ENCODE results near the gene ANO2. TPM values are rescaled to one million over a fixed set of nuclear protein-coding genes. Genes with fewer than 3 reads are reported as not detected.

ANO2 gene
- total and polyA plus RNA-seq, 2 donors (not counting 3 experiments of a cell fraction or from before 2014, with no cell fraction given): 15.4 to 65.0 TPM

DNA sequence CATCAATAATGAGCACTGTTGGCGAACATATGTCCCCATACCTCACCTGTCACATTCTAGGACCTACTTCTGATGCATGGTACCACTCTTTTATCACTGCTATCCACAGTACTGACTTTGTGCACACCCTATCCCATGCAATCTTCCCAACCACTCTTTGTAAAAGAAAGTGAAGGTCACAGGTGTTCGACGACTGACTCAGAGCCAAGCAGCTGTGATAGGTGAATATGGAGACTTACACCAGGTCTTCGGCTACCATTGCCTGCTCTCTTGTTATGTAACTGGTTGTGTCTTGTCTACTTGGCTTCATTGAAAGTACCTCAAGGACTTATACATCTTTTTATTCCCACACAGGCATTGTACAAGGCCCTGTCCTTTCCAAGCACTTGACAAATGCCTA, 169.0 kb downstream of the ANO2 start:
- Histone ChIP-seq H3K4me2 (ENCODE audit: insufficient read depth, low read length) (no peak overlapping the region), H3K4me1 (ENCODE audit: control insufficient read depth, extremely low read depth, insufficient read depth, low read length) (peaks cover 5% of the 10 kb centered on the region), H3K27me3 (ENCODE audit: control insufficient read depth in 2 of 2, insufficient read depth in 2 of 2, low read length in 2 of 2) (no peaks in the 10 kb centered on the region), H3K9me3 (replicated peaks; ENCODE audit: control insufficient read depth, insufficient read depth, low read length) (no peaks in the 10 kb centered on the region), H3K79me2 (ENCODE audit: control insufficient read depth, insufficient read depth, low read length) (no peaks in the 10 kb centered on the region), H3K27ac (ENCODE audit: insufficient read depth, low read depth, low read length) (no peak overlapping the region), H3K4me3 (replicated peaks in 1 of 3; ENCODE audit: insufficient read depth in 1 of 3, low read depth in 1 of 3, low read length in 3 of 3) (no peak overlapping the region), H3K9ac (replicated peaks; ENCODE audit: extremely low read depth, insufficient read depth, low read length) (no peak overlapping the region), H2AFZ (ENCODE audit: low read depth, low read length) (no peak overlapping the region), H3K36me3 (ENCODE audit: control insufficient read depth in 2 of 2, extremely low read depth in 1 of 2, insufficient read depth in 2 of 2, low read length in 2 of 2) (peaks cover 0 to 7% of the 10 kb centered on the region in 2 experiments), H4K20me1 (replicated peaks; ENCODE audit: control insufficient read depth, extremely low read depth, insufficient read depth, low read length) (peaks cover 3% of the 10 kb centered on the region), H3K9me1 (replicated peaks; ENCODE audit: control insufficient read depth, extremely low read depth, insufficient read depth, low read length) (no peaks in the 10 kb centered on the region)
- FAIRE-seq (no peak), DNase-seq (ENCODE audit: low read depth, low spot score) (no peak)
- intact Hi-C loops (cut with micrococcal nuclease) (no loop called here), dilution Hi-C loops (cut with MboI; ENCODE audit: extremely low pct_ligation_motif_present, low sequenced_read_pairs) (no loop called here)
- POLR2A ChIA-PET: no interaction called here
- BruUV-seq (replicated peaks): no TSS peak
- TF ChIP-seq JUN (IDR thresholded peaks at IDR 0.05; ENCODE audit: borderline replicate concordance, insufficient read depth, insufficient read length, low read depth): no peak
- TF ChIP-seq FOS (IDR thresholded peaks at IDR 0.05; ENCODE audit: borderline replicate concordance, insufficient read depth, low read length): no peak
- no peak for TF ChIP-seq POLR2AphosphoS5 (IDR thresholded peaks at IDR 0.05; ENCODE audit: insufficient read depth, low read depth, low read length)
- TF ChIP-seq GATA2 (IDR thresholded peaks at IDR 0.05; ENCODE audit: insufficient read depth, insufficient read length, low read depth, low read length): no peak
- no peak for TF ChIP-seq POLR2A (IDR thresholded peaks at IDR 0.05; ENCODE audit: low read depth, low read length)
- CTCF ChIA-PET: interaction anchor here (0.7 kb wide), 1 partner anchor 31 kb away, joined by 4 read pairs; no protein-coding TSS in a partner anchor

DNA sequence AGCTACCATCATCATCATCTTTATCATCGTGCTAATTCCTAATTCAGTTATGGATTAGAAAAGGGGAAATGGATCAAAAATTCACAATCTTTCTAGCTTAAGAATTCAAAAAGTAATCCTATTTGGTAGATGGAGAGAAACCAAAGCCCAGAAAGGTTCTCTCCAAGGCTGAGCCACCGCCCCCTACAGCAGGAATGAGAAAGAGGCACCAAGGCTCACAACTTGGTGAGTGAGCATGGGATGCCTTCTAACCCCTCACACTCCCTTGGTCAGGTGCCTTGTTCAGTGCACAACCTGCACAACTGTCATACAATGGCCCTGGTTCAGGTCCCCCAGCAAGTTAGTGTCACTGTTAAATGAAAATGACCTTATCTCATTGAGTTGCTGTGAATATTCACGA, 171.5 kb downstream of the ANO2 start:
- DNase-seq (ENCODE audit: low read depth, low spot score): no peak
- Histone ChIP-seq H3K4me1 (ENCODE audit: control insufficient read depth, extremely low read depth, insufficient read depth, low read length) (no peaks in the 10 kb centered on the region), H3K9me1 (replicated peaks; ENCODE audit: control insufficient read depth, extremely low read depth, insufficient read depth, low read length) (no peaks in the 10 kb centered on the region), H3K9ac (replicated peaks; ENCODE audit: extremely low read depth, insufficient read depth, low read length) (no peak overlapping the region), H3K4me3 (replicated peaks in 1 of 3; ENCODE audit: insufficient read depth in 1 of 3, low read depth in 1 of 3, low read length in 3 of 3) (no peak overlapping the region), H2AFZ (ENCODE audit: low read depth, low read length) (no peak overlapping the region), H4K20me1 (replicated peaks; ENCODE audit: control insufficient read depth, extremely low read depth, insufficient read depth, low read length) (peaks cover 3% of the 10 kb centered on the region), H3K27me3 (ENCODE audit: control insufficient read depth in 2 of 2, insufficient read depth in 2 of 2, low read length in 2 of 2) (no peaks in the 10 kb centered on the region), H3K4me2 (ENCODE audit: insufficient read depth, low read length) (no peak overlapping the region), H3K27ac (ENCODE audit: insufficient read depth, low read depth, low read length) (no peak overlapping the region), H3K9me3 (replicated peaks; ENCODE audit: control insufficient read depth, insufficient read depth, low read length) (no peaks in the 10 kb centered on the region), H3K36me3 (ENCODE audit: control insufficient read depth in 2 of 2, extremely low read depth in 1 of 2, insufficient read depth in 2 of 2, low read length in 2 of 2) (peaks cover 0 to 7% of the 10 kb centered on the region in 2 experiments), H3K79me2 (ENCODE audit: control insufficient read depth, insufficient read depth, low read length) (no peaks in the 10 kb centered on the region)
- no peak for FAIRE-seq
- dilution Hi-C loops (cut with MboI; ENCODE audit: extremely low pct_ligation_motif_present, low sequenced_read_pairs): no loop called here
- no TSS peak for BruUV-seq (replicated peaks)
- ChIA-PET CTCF (no interaction called here), POLR2A (no interaction called here)
- no peak for TF ChIP-seq POLR2A (IDR thresholded peaks at IDR 0.05; ENCODE audit: low read depth, low read length)
- TF ChIP-seq JUN (IDR thresholded peaks at IDR 0.05; ENCODE audit: borderline replicate concordance, insufficient read depth, insufficient read length, low read depth): no peak
- TF ChIP-seq MYC (IDR thresholded peaks at IDR 0.05; ENCODE audit: low read depth, low read length): no peak
- TF ChIP-seq, protein P1, sequence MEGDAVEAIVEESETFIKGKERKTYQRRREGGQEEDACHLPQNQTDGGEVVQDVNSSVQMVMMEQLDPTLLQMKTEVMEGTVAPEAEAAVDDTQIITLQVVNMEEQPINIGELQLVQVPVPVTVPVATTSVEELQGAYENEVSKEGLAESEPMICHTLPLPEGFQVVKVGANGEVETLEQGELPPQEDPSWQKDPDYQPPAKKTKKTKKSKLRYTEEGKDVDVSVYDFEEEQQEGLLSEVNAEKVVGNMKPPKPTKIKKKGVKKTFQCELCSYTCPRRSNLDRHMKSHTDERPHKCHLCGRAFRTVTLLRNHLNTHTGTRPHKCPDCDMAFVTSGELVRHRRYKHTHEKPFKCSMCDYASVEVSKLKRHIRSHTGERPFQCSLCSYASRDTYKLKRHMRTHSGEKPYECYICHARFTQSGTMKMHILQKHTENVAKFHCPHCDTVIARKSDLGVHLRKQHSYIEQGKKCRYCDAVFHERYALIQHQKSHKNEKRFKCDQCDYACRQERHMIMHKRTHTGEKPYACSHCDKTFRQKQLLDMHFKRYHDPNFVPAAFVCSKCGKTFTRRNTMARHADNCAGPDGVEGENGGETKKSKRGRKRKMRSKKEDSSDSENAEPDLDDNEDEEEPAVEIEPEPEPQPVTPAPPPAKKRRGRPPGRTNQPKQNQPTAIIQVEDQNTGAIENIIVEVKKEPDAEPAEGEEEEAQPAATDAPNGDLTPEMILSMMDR (IDR thresholded peaks at IDR 0.05; ENCODE audit: extremely low read depth in 1 of 2, insufficient read depth in 1 of 2, low read depth in 1 of 2, low read length in 2 of 2): no peak
- TF ChIP-seq POLR2AphosphoS5 (IDR thresholded peaks at IDR 0.05; ENCODE audit: insufficient read depth, low read depth, low read length): no peak
- no peak for TF ChIP-seq GATA2 (IDR thresholded peaks at IDR 0.05; ENCODE audit: insufficient read depth, insufficient read length, low read depth, low read length)
- no peak for TF ChIP-seq EZH2 (IDR thresholded peaks at IDR 0.05; ENCODE audit: borderline replicate concordance, low read depth, low read length, severe bottlenecking)
- TF ChIP-seq FOS (IDR thresholded peaks at IDR 0.05; ENCODE audit: borderline replicate concordance, insufficient read depth, low read length): no peak
- TF ChIP-seq, protein P2, sequence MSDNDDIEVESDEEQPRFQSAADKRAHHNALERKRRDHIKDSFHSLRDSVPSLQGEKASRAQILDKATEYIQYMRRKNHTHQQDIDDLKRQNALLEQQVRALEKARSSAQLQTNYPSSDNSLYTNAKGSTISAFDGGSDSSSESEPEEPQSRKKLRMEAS (IDR thresholded peaks at IDR 0.05; ENCODE audit: insufficient read depth, insufficient read length): no peak
- intact Hi-C loops (cut with micrococcal nuclease): no loop called here
